ENCODE results near the gene GABRE. TPM values are rescaled to one million over a fixed set of nuclear protein-coding genes. Genes with fewer than 3 reads are reported as not detected.

The GABRE gene
- total and polyA plus RNA-seq, 2 of the 13 experiments (the other 11 are each of a cell fraction or from before 2014, with no cell fraction given) = 12.2 to 66.2 TPM

- TF ChIP-seq AGO1 (IDR thresholded peaks at IDR 0.05; ENCODE audit: low read depth, low read length, poor library complexity, severe bottlenecking) (no peak), MZF1 (CRISPR knock-in tag; IDR thresholded peaks at IDR 0.05; ENCODE audit: borderline replicate concordance) (no peak), YY1 (IDR thresholded peaks at IDR 0.05; ENCODE audit: insufficient read depth, insufficient replicate concordance, low read depth, low read length) (peak; percentile 18), ZNF839 (CRISPR knock-in tag; IDR thresholded peaks at IDR 0.05; ENCODE audit: borderline replicate concordance) (no peak), TCF12 (IDR thresholded peaks at IDR 0.05) (no peak), TCF12 (CRISPR knock-in tag; IDR thresholded peaks at IDR 0.05) (no peak), FOXP1 (IDR thresholded peaks at IDR 0.05) (no peak), FOXP1 (CRISPR knock-in tag; IDR thresholded peaks at IDR 0.05) (no peak), ZFP91 (CRISPR knock-in tag; IDR thresholded peaks at IDR 0.05; ENCODE audit: borderline replicate concordance) (peak; percentile 35; the same call in 1 of the 2 replicates), ZFYVE20 (CRISPR knock-in tag; IDR thresholded peaks at IDR 0.05; ENCODE audit: borderline replicate concordance, low read depth) (no peak), ZBTB26 (CRISPR knock-in tag; IDR thresholded peaks at IDR 0.05; ENCODE audit: borderline replicate concordance) (no peak), MYPOP (CRISPR knock-in tag; IDR thresholded peaks at IDR 0.05) (no peak), PAWR (CRISPR knock-in tag; IDR thresholded peaks at IDR 0.05; ENCODE audit: borderline replicate concordance) (no peak), MTF2 (CRISPR knock-in tag; IDR thresholded peaks at IDR 0.05; ENCODE audit: borderline replicate concordance) (no peak), TSC22D2 (CRISPR knock-in tag; IDR thresholded peaks at IDR 0.05; ENCODE audit: borderline replicate concordance) (no peak), HOMEZ (CRISPR knock-in tag; IDR thresholded peaks at IDR 0.05; ENCODE audit: low read depth) (no peak), MLLT10 (CRISPR knock-in tag; IDR thresholded peaks at IDR 0.05) (no peak), EHMT2 (IDR thresholded peaks at IDR 0.05; ENCODE audit: borderline replicate concordance, low read depth, low read length) (peak; percentile 52; the same call in 1 of the 2 replicates), MEIS1 (CRISPR knock-in tag; IDR thresholded peaks at IDR 0.05; ENCODE audit: borderline replicate concordance) (no peak), ZNF30 (CRISPR knock-in tag; IDR thresholded peaks at IDR 0.05) (no peak), RFX1 (IDR thresholded peaks at IDR 0.05) (no peak), JUND (CRISPR knock-in tag; IDR thresholded peaks at IDR 0.05) (no peak), SOX5 (CRISPR knock-in tag; IDR thresholded peaks at IDR 0.05; ENCODE audit: borderline replicate concordance) (peak; percentile 65; the same call in 1 of the 2 replicates), ZBTB21 (CRISPR knock-in tag; IDR thresholded peaks at IDR 0.05) (no peak), ZNF678 (CRISPR knock-in tag; IDR thresholded peaks at IDR 0.05) (no peak), ADNP (CRISPR knock-in tag; IDR thresholded peaks at IDR 0.05) (no peak), WIZ (CRISPR knock-in tag; IDR thresholded peaks at IDR 0.05) (no peak; the same call in 1 of the 2 replicates), RELA (CRISPR knock-in tag; IDR thresholded peaks at IDR 0.05) (no peak), ELF3 (CRISPR knock-in tag; IDR thresholded peaks at IDR 0.05) (peak; percentile 79; the same call in 1 of the 2 replicates)
These were observed 11.5 kb upstream of the GABRE start (continued) for GRCh38 chrX:151985955-151986354.

Data from HepG2 (cell line).